Lower leg skin (tissue), 4 donors: Measurements from ENCODE around the gene GREB1. TPM values are rescaled to one million over a fixed set of nuclear protein-coding genes. Genes with fewer than 3 reads are reported as not detected.

Source experiments
- DNase-seq, 2 donors: peaks; one replicate each; pipeline ENCODE4 v3.0.0-alpha.2; 2019; ENCODE audit warnings: low spot score in 2 of 2
- H3K4me3 ChIP-seq: fragments of 200-600 bp; sonication (generic); 2 replicates; pipeline ENCODE4 v1.5.1; 2017; ENCODE audit warnings: mild to moderate bottlenecking, low read depth; ENCODE audit not compliant: poor library complexity, severe bottlenecking
- CTCF ChIP-seq, 3 donors: fragments of 450-650 bp; IDR thresholded peaks; one replicate each; pipeline ENCODE4 v1.5.1; 2016; ENCODE audit warnings: antibody characterized with exemption in 3 of 3, mild to moderate bottlenecking in 3 of 3, moderate library complexity in 2 of 3
- POLR2A ChIP-seq, 2 donors: fragments of 450-650 bp; IDR thresholded peaks; one replicate each; pipeline ENCODE4 v1.6.1; 2016 to 2017; ENCODE audit warnings: antibody characterized with exemption in 2 of 2, mild to moderate bottlenecking in 1 of 2, moderate library complexity in 1 of 2
- WGBS, 2 donors: methylation state at CpG; one replicate each; pipeline ENCODE4 v1.1.5; 2018; 5-methylcytosine and 5-hydroxymethylcytosine counted together
- intact Hi-C: fragments of 100-400 bp; cut with DNase I; formaldehyde crosslinking; loops from one replicate; pipeline ENCODE4 v1.15.0; 2023; ENCODE audit warnings: low total_unique reads
- total RNA-seq, 4 donors: library from RNA; depleted of rRNA; stranded (reverse); fragments of >200 nt; gene quantifications; one replicate each; pipeline ENCODE4 v1.1.0, GENCODE V29; 2016

The GREB1 gene
- total RNA-seq, 4 donors from 2014 or later, result 2.4 to 12.2 (median 4.0) TPM

GRCh38 chr2:11512431-11512830 is 21.4 kb upstream of the GREB1 start:
- H3K4me3 ChIP-seq, result no peak overlapping the region
- 57 to 65% methylated on average over 5 of the region's 5 CpGs for WGBS, 2 donors
- TF ChIP-seq POLR2A (IDR thresholded peaks at IDR 0.05), result no peak
- TF ChIP-seq CTCF (IDR thresholded peaks at IDR 0.05), result no peak
- intact Hi-C loops, result no loop called here
- no peak for DNase-seq

- TF ChIP-seq POLR2A (IDR thresholded peaks at IDR 0.05) (no peak), CTCF (IDR thresholded peaks at IDR 0.05) (no peak)
- WGBS, 2 donors, result 91 to 94% methylated on average over 5 of the region's 5 CpGs
- intact Hi-C loops, result no loop called here
- H3K4me3 ChIP-seq, result no peak overlapping the region
- DNase-seq, result no peak
These were observed 20.5 kb upstream of the GREB1 start for GRCh38 chr2:11513319-11513718.

GRCh38 chr2:11514081-11514730 is 19.6 kb upstream of the GREB1 start:
- intact Hi-C loops, result no loop called here
- TF ChIP-seq CTCF (IDR thresholded peaks at IDR 0.05) (no peak), POLR2A (IDR thresholded peaks at IDR 0.05) (no peak)
- DNase-seq, result no peak
- H3K4me3 ChIP-seq, result no peak overlapping the region
- 79 to 88% methylated on average over 3 of the region's 3 CpGs for WGBS, 2 donors

GRCh38 chr2:11514904-11515303 is 18.9 kb upstream of the GREB1 start:
- WGBS, 2 donors, result 83 to 86% methylated on average over 6 of the region's 6 CpGs
- H3K4me3 ChIP-seq, result no peak overlapping the region
- TF ChIP-seq CTCF (IDR thresholded peaks at IDR 0.05) (no peak), POLR2A (IDR thresholded peaks at IDR 0.05) (no peak)
- intact Hi-C loops, result no loop called here
- DNase-seq, result no peak

- no peak overlapping the region for H3K4me3 ChIP-seq
- DNase-seq, result no peak
- no peak for TF ChIP-seq POLR2A (IDR thresholded peaks at IDR 0.05)
- TF ChIP-seq CTCF (IDR thresholded peaks at IDR 0.05), result no peak
- WGBS, 2 donors, result 45 to 50% methylated on average over 6 of the region's 6 CpGs
- intact Hi-C loops, result no loop called here
These were observed 18.3 kb upstream of the GREB1 start for GRCh38 chr2:11515490-11515981.
